GM10847 (cell line): ENCODE data around the gene TFEC.

Source experiments
- POLR2A ChIP-seq: IDR thresholded peaks from 2 replicates; pipeline ENCODE4 v1.6.1; 2011; ENCODE audit not compliant: insufficient read length; ENCODE audit errors: extremely low read depth

The TFEC gene

DNA sequence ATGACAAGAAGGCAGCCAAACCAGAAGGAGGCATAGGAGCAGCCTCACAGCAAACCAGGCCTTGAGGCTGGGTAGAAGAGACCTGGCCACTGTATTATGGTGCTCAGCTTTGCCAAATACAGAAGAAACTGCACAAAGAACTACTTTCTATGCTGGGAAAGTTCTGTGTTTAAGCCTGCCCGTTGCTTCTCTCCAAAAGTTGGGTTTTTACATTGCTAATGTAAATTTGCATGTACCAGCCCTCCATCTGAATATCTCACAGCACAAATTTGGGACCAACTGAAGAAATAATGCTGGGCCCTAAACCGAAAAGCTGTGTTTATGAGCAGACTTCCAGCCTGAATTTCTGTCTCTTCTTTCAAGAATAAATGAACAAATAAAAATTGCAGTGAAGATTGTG lies 145.0 kb downstream of the TFEC start:
- TF ChIP-seq POLR2A: no peak
